Measurements from ENCODE around the gene IFI27L2. TPM values are rescaled to one million over a fixed set of nuclear protein-coding genes. Genes with fewer than 3 reads are reported as not detected.
A peak's percentile ranks its signal among the peaks of the same experiment; 100 is the strongest.

The IFI27L2 gene
- total RNA-seq, 1 experiment from 2014 or later, result 28.6 TPM

- peak overlapping the region in 1 of 3 experiments; percentile 52; a peak in 1 of 7 replicates for H3K27ac Mint-ChIP-seq
- Histone ChIP-seq H2BK12ac (ENCODE audit: insufficient read length, low read depth, low read length) (no peak overlapping the region), H3K4me1 (ENCODE audit: insufficient read depth, low read length) (no peaks in the 10 kb centered on the region), H2AFZ (ENCODE audit: low read length) (no peak overlapping the region), H3K23ac (ENCODE audit: insufficient read length, low read depth, low read length) (no peak overlapping the region), H3K27me3 (ENCODE audit: insufficient read depth, low read length) (no peaks in the 10 kb centered on the region), H2BK15ac (ENCODE audit: low read depth, low read length) (no peak overlapping the region), H2BK120ac (ENCODE audit: low read depth, low read length, poor library complexity, severe bottlenecking) (no peak overlapping the region), H2BK5ac (ENCODE audit: insufficient read length, low read length) (no peak overlapping the region), H3K79me1 (ENCODE audit: insufficient read depth, low read depth, low read length, poor library complexity, severe bottlenecking) (no peaks in the 10 kb centered on the region), H4K5ac (ENCODE audit: insufficient read length, low read depth, low read length) (no peak overlapping the region), H3K79me2 (ENCODE audit: insufficient read depth, low read length) (no peaks in the 10 kb centered on the region), H3K4ac (ENCODE audit: low read depth, low read length) (no peak overlapping the region), H2AK5ac (ENCODE audit: insufficient read length, low read length) (no peak overlapping the region), H3K56ac (ENCODE audit: insufficient read length, low read depth, low read length) (no peak overlapping the region), H3K18ac (ENCODE audit: insufficient read length, low read depth, low read length) (no peak overlapping the region), H3K9ac (ENCODE audit: extremely low read depth, insufficient read length, low read length) (no peak overlapping the region), H3T11ph (ENCODE audit: low read length) (no peak overlapping the region), H4K8ac (replicated peaks; ENCODE audit: insufficient read length, low read depth, low read length) (no peak overlapping the region), H3K23me2 (ENCODE audit: insufficient read length, low read depth, low read length, poor library complexity, severe bottlenecking) (no peaks in the 10 kb centered on the region), H3K9me3 (ENCODE audit: control insufficient read depth, low read depth, low read length) (no peaks in the 10 kb centered on the region), H2BK20ac (ENCODE audit: low read depth, low read length, poor library complexity, severe bottlenecking) (no peak overlapping the region), H3K14ac (ENCODE audit: insufficient read depth, low read length) (no peak overlapping the region), H4K91ac (ENCODE audit: insufficient read length, low read depth, low read length) (no peak overlapping the region), H3K27ac (ENCODE audit: insufficient read length, low read depth, low read length) (no peak overlapping the region), H4K20me1 (ENCODE audit: control insufficient read depth, insufficient read depth, insufficient read length) (no peaks in the 10 kb centered on the region), H3K4me2 (ENCODE audit: insufficient read depth, insufficient read length, low read length) (no peak overlapping the region)
- no CpG with 5 or more reads among the region's 2 CpGs for whole genome bisulfite sequencing (ENCODE audit: extremely low coverage, insufficient read length, low lambda C conversion rate)
- TF ChIP-seq, protein P1, sequence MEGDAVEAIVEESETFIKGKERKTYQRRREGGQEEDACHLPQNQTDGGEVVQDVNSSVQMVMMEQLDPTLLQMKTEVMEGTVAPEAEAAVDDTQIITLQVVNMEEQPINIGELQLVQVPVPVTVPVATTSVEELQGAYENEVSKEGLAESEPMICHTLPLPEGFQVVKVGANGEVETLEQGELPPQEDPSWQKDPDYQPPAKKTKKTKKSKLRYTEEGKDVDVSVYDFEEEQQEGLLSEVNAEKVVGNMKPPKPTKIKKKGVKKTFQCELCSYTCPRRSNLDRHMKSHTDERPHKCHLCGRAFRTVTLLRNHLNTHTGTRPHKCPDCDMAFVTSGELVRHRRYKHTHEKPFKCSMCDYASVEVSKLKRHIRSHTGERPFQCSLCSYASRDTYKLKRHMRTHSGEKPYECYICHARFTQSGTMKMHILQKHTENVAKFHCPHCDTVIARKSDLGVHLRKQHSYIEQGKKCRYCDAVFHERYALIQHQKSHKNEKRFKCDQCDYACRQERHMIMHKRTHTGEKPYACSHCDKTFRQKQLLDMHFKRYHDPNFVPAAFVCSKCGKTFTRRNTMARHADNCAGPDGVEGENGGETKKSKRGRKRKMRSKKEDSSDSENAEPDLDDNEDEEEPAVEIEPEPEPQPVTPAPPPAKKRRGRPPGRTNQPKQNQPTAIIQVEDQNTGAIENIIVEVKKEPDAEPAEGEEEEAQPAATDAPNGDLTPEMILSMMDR (conservative IDR thresholded peaks at IDR 0.05), result no peak
- H3K4me3 Mint-ChIP-seq, result 0 out of 5 replicates have a peak overlapping the region, but pooled peaks of 1 of the 2 experiments have one; percentile 9
- peaks cover 16 to 20% of the 10 kb centered on the region in 2 experiments for H3K4me1 Mint-ChIP-seq
- H3K9me3 Mint-ChIP-seq, result no peaks in the 10 kb centered on the region
- H3K36me3 Mint-ChIP-seq (ENCODE audit: insufficient read depth in 1 of 3, low read depth in 3 of 3), result no peaks in the 10 kb centered on the region; a peak in 1 of 7 replicates
- DNase-seq, result peak; percentile 17
- H3K27me3 Mint-ChIP-seq (ENCODE audit: low read depth), result no peaks in the 10 kb centered on the region
Observed at GRCh38 chr14:94109915-94110250, 19.5 kb downstream of the IFI27L2 start.
